HepG2 (cell line): ENCODE data around the gene TRIM2. TPM values are rescaled to one million over a fixed set of nuclear protein-coding genes. Genes with fewer than 3 reads are reported as not detected.

ENCODE experiments used
- ADNP ChIP-seq: sonication (generic); formaldehyde crosslinking; IDR thresholded peaks from 2 replicates; pipeline ENCODE4 v1.4.0; 2020; ENCODE audit warnings: missing genetic modification reagents
- ATRX ChIP-seq: sonication (generic); formaldehyde crosslinking; IDR thresholded peaks from 2 replicates; pipeline ENCODE4 v1.4.0; 2020; ENCODE audit warnings: missing genetic modification reagents, borderline replicate concordance
- BCL3 ChIP-seq: sonication (generic); formaldehyde crosslinking; IDR thresholded peaks from 2 replicates; pipeline ENCODE4 v1.5.1; 2020; ENCODE audit warnings: mild to moderate bottlenecking, missing genetic modification reagents, moderate library complexity
- EHMT2 ChIP-seq: fragments of 200-600 bp; sonication (generic); IDR thresholded peaks from 2 replicates; pipeline ENCODE4 v1.7.0; 2017; ENCODE audit warnings: antibody characterized with exemption, low read depth, low read length, borderline replicate concordance
- HIC2 ChIP-seq: sonication (generic); formaldehyde crosslinking; IDR thresholded peaks from 2 replicates; pipeline ENCODE4 v1.9.0; 2022; ENCODE audit warnings: low read depth, missing genetic modification reagents
- NCOA5 ChIP-seq: sonication (generic); formaldehyde crosslinking; IDR thresholded peaks from 2 replicates; pipeline ENCODE4 v1.4.0; 2020; ENCODE audit warnings: missing genetic modification reagents
- NFRKB ChIP-seq: fragments of 450-650 bp; IDR thresholded peaks from 2 replicates; pipeline ENCODE4 v1.6.1; 2017
- PHF20 ChIP-seq: sonication (generic); formaldehyde crosslinking; IDR thresholded peaks from 2 replicates; pipeline ENCODE4 v1.5.0; 2020; ENCODE audit warnings: mild to moderate bottlenecking, missing genetic modification reagents
- RERE ChIP-seq: IDR thresholded peaks from 2 replicates; pipeline ENCODE4 v1.6.1; 2016; ENCODE audit warnings: low read depth, missing genetic modification reagents, missing compliant biosample characterization
- RFX1 ChIP-seq: fragments of 450-650 bp; IDR thresholded peaks from 2 replicates; pipeline ENCODE4 v1.6.1; 2017
- RFX5 ChIP-seq: IDR thresholded peaks from 2 replicates; pipeline ENCODE4 v1.6.1; 2011; ENCODE audit warnings: low read depth, low read length, improper control_type of control experiment
- TCF7L2 ChIP-seq: IDR thresholded peaks from 2 replicates; pipeline ENCODE4 v1.6.1; 2011; ENCODE audit warnings: mild to moderate bottlenecking, low read depth, low read length, moderate library complexity
- THAP9 ChIP-seq: sonication (generic); formaldehyde crosslinking; IDR thresholded peaks from 2 replicates; pipeline ENCODE4; 2020; ENCODE audit warnings: missing genetic modification reagents, mild to moderate bottlenecking, borderline replicate concordance
- ZNF12 ChIP-seq: sonication (generic); formaldehyde crosslinking; IDR thresholded peaks from 2 replicates; pipeline ENCODE4 v1.5.0; 2020; ENCODE audit warnings: missing genetic modification reagents
- ZNF121 ChIP-seq: sonication (generic); formaldehyde crosslinking; IDR thresholded peaks from 2 replicates; pipeline ENCODE4 v1.5.0; 2020; ENCODE audit warnings: mild to moderate bottlenecking, missing genetic modification reagents
- ZNF781 ChIP-seq: sonication (generic); formaldehyde crosslinking; IDR thresholded peaks from 2 replicates; pipeline ENCODE4 v1.5.1; 2020; ENCODE audit warnings: borderline replicate concordance, mild to moderate bottlenecking, missing genetic modification reagents; ENCODE audit errors: not compliant biosample characterization
- ZNF878 ChIP-seq: sonication (generic); formaldehyde crosslinking; IDR thresholded peaks from 2 replicates; pipeline ENCODE4 v1.8.1; 2023; ENCODE audit warnings: mild to moderate bottlenecking, missing genetic modification reagents, moderate library complexity
- ZSCAN31 ChIP-seq: sonication (generic); formaldehyde crosslinking; IDR thresholded peaks from 2 replicates; pipeline ENCODE4 v1.5.0; 2020; ENCODE audit warnings: low read depth, mild to moderate bottlenecking, missing genetic modification reagents
- polyA plus RNA-seq, 8 experiments: library from polyadenylated mRNA; depleted of rRNA in 3 of 8; stranded (reverse) in 7 of 8; unstranded in 1 of 8; fragments of >200 nt; fragmentation: Illumina TruSeq in 4 of 8; extraction: Trizol in 4 of 8; gene quantifications; 2 replicates each; pipeline versions ENCODE4 v1.2.1 to v1.2.3, GENCODE V29; 2011 to 2016; ENCODE audit warnings: low read depth in 4 of 8, missing spikeins in 1 of 8, mixed read lengths in 1 of 8; ENCODE audit not compliant: insufficient read depth in 1 of 8
- total RNA-seq, 5 experiments: library from RNA; depleted of rRNA; stranded (reverse); fragments of >200 nt; fragmentation: Illumina TruSeq; extraction: Trizol; gene quantifications; 2 replicates each; pipeline ENCODE4 v1.2.3, GENCODE V29; 2016; ENCODE audit warnings: low read depth in 1 of 5

TRIM2 gene
- total and polyA plus RNA-seq, 2 of the 13 experiments (the other 11 are each of a cell fraction or from before 2014, with no cell fraction given): 2.1 to 4.2 TPM

- TF ChIP-seq HIC2 (CRISPR knock-in tag) (0 out of 2 replicates have a peak, but pooled peaks have one; percentile 14), TCF7L2 (no peak), PHF20 (CRISPR knock-in tag) (no peak; the same call in 1 of the 2 replicates), NCOA5 (CRISPR knock-in tag) (no peak), THAP9 (CRISPR knock-in tag) (no peak; the same call in 1 of the 2 replicates), BCL3 (peak; percentile 76), ZNF878 (peak; percentile 90), NFRKB (no peak), RFX1 (no peak), ZNF121 (CRISPR knock-in tag) (no peak; the same call in 1 of the 2 replicates), ATRX (CRISPR knock-in tag) (no peak), ZNF12 (no peak; the same call in 1 of the 2 replicates), RFX5 (no peak), ZSCAN31 (CRISPR knock-in tag) (0 out of 2 replicates have a peak, but pooled peaks have one; percentile 48), RERE (no peak), ADNP (CRISPR knock-in tag) (no peak), ZNF781 (CRISPR knock-in tag) (no peak), EHMT2 (no peak)
These were observed 140.1 kb downstream of the TRIM2 start, which contains the start of gene MND1 (continued) for GRCh38 chr4:153344131-153345011.
